GM19455 (cell line): ENCODE data around the gene EZH2.

Experiments used
- ATAC-seq: cut with Tn5 transposase; IDR thresholded peaks from one replicate; pipeline ENCODE4 v1.9.1; 2021; ENCODE audit not compliant: unreplicated experiment

The EZH2 gene

GRCh38 chr7:148772297-148773089 lies 111.6 kb downstream of the EZH2 start:
- ATAC-seq, result no peak

GRCh38 chr7:148770004-148770403 lies 114.1 kb downstream of the EZH2 start:
- no peak for ATAC-seq

- no peak for ATAC-seq
Measured at GRCh38 chr7:148763622-148764021, 120.5 kb downstream of the EZH2 start.

GRCh38 chr7:148761499-148762278 lies 122.4 kb downstream of the EZH2 start:
- no peak for ATAC-seq
